AG04449 (cell line): Measurements from ENCODE around the gene VBP1.

Source experiments
- CTCF ChIA-PET: fragments of 350-600 bp; formaldehyde crosslinking; extraction: SDS; loops from one replicate; lab custom pipeline; 2021; ENCODE audit warnings: antibody characterized with exemption; lab: Yijun Ruan, JAX
- POLR2A ChIA-PET: fragments of 400-600, 350-600 bp; formaldehyde crosslinking; extraction: SDS; loops from one replicate; lab custom pipeline; 2020; ENCODE audit warnings: antibody characterized with exemption, inconsistent platforms; lab: Yijun Ruan, JAX
- DNase-seq: peaks from one replicate; pipeline ENCODE4 v3.0.0-alpha.2; 2010; ENCODE audit warnings: low read depth, low spot score
- H3K4me3 ChIP-seq: 2 replicates; pipeline ENCODE4 v1.5.1; 2011; ENCODE audit warnings: low read depth, mild to moderate bottlenecking, control low read depth, low read length
- TF ChIP-seq, protein P1 (sequence below): IDR thresholded peaks from one replicate; pipeline ENCODE4 v1.5.1; 2011; ENCODE audit warnings: mild to moderate bottlenecking, moderate library complexity, low read length, control low read depth, inconsistent platforms; ENCODE audit not compliant: insufficient read depth; ENCODE audit errors: missing control alignments

VBP1 gene

DNA sequence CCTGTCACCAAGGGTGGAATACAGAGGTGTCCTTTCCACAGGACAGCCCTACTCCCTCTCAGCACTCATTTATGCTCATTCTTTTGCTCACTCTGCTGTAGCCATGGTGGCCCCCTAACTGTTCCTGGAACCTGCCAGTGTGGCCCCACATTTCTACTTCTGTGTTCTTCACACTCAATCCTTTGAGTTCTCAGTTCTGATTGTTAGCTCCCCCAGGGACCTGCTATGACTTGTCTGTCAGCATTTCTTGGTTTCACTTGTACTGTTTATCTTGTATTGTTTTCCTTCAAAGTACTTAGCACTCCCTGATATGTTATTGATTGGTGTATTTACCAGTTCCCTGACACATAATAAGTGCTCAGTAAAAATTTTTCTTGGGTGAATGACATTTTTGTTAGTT is 14.9 kb downstream of the VBP1 start:
- TF ChIP-seq, protein P1, sequence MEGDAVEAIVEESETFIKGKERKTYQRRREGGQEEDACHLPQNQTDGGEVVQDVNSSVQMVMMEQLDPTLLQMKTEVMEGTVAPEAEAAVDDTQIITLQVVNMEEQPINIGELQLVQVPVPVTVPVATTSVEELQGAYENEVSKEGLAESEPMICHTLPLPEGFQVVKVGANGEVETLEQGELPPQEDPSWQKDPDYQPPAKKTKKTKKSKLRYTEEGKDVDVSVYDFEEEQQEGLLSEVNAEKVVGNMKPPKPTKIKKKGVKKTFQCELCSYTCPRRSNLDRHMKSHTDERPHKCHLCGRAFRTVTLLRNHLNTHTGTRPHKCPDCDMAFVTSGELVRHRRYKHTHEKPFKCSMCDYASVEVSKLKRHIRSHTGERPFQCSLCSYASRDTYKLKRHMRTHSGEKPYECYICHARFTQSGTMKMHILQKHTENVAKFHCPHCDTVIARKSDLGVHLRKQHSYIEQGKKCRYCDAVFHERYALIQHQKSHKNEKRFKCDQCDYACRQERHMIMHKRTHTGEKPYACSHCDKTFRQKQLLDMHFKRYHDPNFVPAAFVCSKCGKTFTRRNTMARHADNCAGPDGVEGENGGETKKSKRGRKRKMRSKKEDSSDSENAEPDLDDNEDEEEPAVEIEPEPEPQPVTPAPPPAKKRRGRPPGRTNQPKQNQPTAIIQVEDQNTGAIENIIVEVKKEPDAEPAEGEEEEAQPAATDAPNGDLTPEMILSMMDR = no peak
- CTCF ChIA-PET = interaction anchor here (0.9 kb wide), 1 partner anchor 14 kb away, joined by 3 read pairs; the partner anchor contains the start of gene VBP1
- H3K4me3 ChIP-seq = no peak overlapping the region
- POLR2A ChIA-PET = no interaction called here
- no peak for DNase-seq

DNA sequence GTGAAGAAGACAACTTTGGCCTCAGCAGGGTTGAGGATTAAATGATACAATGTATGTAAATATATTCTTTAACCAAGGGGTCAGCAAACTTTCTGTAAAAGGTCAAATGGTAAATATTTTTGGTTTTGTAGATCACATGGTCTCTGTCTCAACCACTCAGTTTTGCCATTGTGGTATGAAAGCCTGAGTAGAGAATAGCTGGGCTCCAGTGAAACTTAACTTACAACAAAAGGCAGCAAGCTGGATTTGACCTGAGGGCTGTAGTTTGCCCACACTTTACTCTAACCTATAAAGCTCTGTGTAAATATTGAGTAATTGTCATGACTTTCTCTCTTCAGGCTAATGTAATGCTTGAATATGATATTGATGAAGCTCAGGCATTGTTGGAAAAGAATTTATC is 19.6 kb downstream of the VBP1 start:
- ChIA-PET POLR2A (no interaction called here), CTCF (no interaction called here)
- TF ChIP-seq, protein P1 = no peak
- no peak overlapping the region for H3K4me3 ChIP-seq
- no peak for DNase-seq

DNA sequence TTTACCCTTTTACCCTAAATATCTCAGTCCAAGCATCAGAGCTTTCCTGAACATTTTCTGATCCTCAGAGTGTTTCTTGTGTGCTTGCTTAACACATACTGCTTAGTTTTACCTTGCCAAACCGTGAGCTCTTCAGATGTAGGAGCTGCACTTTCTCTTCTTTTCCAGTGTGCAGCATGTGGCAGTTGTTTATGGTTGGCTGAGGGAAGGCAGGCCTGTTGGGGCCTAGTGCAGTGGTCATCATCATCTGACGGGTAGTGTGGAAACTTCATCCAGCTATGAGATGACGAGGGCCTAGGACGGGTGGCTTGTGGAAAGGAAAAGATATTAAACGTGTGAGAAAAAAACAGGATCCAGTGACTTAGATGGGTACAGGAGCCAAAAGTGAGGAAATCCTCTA is 21.5 kb downstream of the VBP1 start:
- CTCF ChIA-PET = interaction anchor here (1.2 kb wide), 1 partner anchor 21 kb away, joined by 6 read pairs; the partner anchor contains the start of gene VBP1
- POLR2A ChIA-PET = no interaction called here
- TF ChIP-seq, protein P1 = no peak
- no peak overlapping the region for H3K4me3 ChIP-seq
- no peak for DNase-seq

DNA sequence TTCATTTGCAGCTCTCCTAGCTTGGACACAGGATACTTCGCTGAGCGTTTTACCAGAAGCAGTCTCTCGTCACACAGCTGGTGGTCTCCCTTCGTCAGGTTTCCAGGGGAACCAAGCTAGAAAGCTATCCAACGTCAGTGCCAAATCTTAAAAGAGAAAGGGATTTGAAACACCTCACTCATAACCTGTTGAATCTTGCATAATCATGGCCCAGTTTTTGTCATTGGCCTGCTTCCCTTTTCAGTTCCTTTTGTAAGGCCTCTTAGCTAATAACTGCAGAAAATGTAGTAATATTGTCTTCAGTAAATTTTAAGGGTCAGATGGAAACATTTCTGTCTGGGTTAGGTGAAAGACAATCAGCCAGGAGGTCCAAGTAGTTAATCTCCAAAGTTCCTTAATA is 26.0 kb downstream of the VBP1 start:
- no peak for DNase-seq
- TF ChIP-seq, protein P1 = no peak
- POLR2A ChIA-PET = no interaction called here
- no peak overlapping the region for H3K4me3 ChIP-seq
- CTCF ChIA-PET = no interaction called here

DNA sequence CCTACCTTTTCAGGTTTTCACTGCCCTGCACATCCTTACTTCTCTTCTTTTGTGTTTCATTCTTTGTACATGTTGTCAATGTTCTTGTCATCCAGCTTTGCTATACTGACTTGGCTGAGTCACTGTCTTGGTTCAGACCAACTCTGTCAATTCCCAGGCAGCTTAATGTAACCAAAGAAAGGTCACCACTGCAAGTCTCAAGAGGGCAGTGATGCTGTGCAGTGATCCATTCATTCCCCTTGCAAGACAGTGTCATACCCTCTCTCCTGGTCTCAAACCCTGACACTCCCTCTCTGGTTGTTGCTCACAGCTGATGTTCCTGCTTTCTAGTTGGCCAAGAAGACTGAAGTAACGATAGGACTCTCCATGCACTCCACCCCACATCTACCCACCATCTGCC is 30.5 kb downstream of the VBP1 start:
- H3K4me3 ChIP-seq = no peak overlapping the region
- no peak for DNase-seq
- ChIA-PET POLR2A (no interaction called here), CTCF (no interaction called here)
- TF ChIP-seq, protein P1 = no peak

DNA sequence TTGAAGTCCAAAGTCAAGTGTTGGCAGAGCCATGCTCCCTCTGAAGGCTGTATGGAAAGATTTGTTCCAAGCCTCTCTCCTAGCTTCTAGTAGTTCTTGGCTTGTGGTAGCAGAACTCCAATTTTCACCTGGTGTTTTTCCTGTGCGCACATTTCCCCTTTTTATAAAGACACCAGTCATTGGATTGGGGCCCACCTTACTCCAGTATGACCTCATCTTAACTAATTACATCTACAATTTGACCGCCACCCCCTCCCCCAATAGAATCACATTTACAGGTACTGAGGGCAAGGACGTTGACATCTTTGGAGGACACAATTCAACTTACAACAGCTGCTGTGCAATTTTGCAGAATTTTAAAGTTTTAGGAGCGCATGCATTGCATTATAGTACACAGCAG is 31.2 kb downstream of the VBP1 start:
- ChIA-PET POLR2A (no interaction called here), CTCF (no interaction called here)
- TF ChIP-seq, protein P1 = no peak
- H3K4me3 ChIP-seq = no peak overlapping the region
- DNase-seq = no peak
